Activated CD4-positive, alpha-beta T cell treated with anti-CD3 and anti-CD28 coated beads, Interleukin-2, amount 50 U/mL, for 4 hours (primary cell): ENCODE measurements around the gene TRMT11.
"Not testable (repeated sequence)": the region's sequence is repeated elsewhere in the genome, so short reads cannot be mapped to it uniquely, and the experiment has no call there.

Experiments
- DNase-seq, 2 experiments: peaks; one replicate each; pipeline ENCODE4 v3.0.0-alpha.2; 2020

Gene TRMT11

GRCh38 chr6:125956506-125957390, 29.6 kb upstream of the TRMT11 start, which contains the start of gene HINT3:
TSS of gene HINT3 (plus strand) at chr6:125956770. CDS start at chr6:125956978, 208 bp downstream.
- peak; percentile 98 for DNase-seq

DNA sequence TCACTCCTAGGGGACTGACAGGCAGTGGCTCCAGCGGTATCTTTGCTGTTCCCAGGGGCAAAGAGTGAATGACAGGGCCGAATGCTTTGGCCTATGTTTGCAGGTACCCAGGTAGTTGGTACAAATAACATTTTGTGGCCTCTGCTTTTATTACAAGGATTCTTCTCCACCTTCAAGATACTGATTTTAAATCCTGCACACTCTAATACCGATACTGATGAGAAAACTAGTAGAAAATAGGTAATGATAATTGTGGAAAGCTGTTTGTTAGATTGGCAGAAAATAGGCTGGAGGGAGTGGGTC, 29.0 kb upstream of the TRMT11 start:
- no peak for DNase-seq

DNA sequence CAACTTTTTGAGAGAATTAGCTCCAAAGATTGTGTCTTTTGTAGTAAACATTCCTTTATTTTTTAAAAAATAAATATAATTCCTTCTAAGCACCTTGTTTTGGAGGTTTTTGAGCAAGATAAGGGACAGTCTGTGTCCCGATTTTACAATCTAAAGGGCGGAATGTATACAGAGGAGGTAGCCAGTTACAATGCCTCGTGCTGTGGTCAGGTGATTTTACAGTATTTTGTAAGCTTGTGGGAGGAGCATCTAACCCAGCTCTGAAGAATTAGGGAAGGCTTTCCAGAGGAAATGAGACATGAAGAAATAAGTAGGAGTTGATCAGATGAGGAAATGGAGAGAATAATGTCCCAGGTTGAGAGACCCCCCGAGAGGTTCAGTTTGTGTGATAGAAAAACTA, 28.5 kb upstream of the TRMT11 start:
- DNase-seq: no peak

DNA sequence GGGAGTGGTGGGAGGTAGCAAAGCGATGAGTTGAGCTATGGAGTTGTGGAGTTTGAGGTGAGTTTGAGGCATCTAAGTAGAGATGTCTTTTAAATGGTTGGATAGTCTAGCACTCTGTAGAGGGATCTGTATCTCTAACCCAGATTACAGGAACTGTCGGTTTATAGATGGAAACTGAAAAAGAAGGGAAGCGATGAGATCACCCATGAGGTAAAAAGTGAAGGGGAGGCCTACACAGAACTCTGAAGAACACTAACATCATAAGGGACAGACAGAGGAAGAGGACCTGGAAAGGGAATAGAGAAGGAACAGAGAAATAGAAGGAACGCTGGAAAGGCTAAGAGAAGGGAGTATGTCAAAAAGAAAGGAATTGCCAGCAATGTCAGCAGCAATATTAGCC, 27.3 kb upstream of the TRMT11 start:
- no peak for DNase-seq

DNA sequence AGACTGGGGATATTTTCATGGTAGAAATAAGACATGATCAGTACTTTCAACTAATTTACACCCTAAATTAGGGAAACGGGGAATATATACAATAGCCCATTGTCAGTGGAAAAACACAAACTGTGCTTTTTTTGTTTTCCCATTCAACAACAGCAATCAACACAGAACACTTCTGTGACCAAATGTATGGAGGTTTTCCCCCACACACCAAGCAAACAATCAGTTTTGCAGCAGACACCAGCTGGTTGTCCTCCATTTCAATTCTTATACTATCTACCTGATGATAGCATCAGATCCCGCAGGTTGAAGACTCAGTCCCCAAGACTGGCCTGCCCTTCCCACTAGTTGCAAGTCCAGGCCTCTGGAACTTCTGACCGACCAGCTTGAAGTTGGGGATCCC, 25.2 kb upstream of the TRMT11 start:
- DNase-seq: no peak

- DNase-seq: no peak
Observed at GRCh38 chr6:125962900-125963497, 23.3 kb upstream of the TRMT11 start.

DNA sequence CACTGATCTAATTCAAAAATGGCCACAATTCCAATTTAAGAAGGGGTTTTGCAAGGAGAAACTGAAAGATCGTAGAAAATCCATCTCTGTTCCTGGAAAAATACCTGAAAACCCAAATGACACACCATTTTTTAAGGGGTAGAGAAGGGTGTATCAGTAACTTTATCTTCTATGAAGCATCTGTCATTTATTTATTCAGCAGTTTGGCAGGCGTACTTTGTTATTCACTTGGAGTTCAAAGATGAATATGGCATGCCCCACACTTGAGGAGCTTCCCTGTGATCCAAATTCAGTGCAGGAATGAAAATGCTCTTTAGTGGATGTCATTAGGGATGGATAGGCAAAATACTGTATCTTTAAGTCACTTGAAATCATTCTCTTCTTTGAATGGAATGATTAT, 22.5 kb upstream of the TRMT11 start:
- no peak for DNase-seq

- DNase-seq: no peak
Observed at GRCh38 chr6:125966569-125966968, 19.8 kb upstream of the TRMT11 start.

DNA sequence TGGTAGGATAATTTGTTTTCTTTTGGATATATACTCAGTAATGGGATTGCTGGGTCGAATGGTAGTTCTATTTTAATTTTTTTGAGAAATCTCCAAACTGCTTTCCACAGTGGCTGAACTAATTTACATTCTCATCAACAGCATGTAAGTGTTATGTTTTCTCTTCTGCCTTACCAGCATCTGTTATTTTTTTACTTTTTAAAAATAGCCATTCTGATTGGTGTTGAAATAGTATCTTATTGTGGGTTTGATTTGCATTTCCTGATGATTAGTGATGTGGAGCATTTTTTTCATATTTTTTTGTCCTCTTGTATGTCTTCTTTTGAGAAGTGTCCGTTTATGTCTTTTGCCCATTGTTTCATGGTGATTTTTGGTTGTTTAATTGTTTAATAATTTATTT, 17.8 kb upstream of the TRMT11 start:
- DNase-seq: no peak

DNA sequence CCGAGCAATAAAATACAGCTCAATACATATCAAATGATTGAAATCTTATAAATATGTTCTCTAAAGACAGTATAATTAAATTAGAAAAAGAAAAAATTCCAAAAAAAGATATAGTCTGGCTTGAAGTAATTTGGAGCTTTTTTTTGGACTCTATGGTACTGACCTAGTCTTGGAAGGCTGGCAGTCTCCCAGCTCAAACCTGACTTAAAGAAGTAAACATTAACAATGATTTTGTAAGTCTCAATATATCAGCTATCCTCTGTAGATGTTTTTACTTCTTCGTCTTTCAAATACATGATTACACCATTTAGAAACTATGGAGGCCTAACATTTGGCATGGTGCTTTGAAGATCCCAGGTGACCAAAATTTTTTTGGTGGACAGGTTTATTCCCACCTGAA, 15.6 kb upstream of the TRMT11 start:
- no peak for DNase-seq

DNA sequence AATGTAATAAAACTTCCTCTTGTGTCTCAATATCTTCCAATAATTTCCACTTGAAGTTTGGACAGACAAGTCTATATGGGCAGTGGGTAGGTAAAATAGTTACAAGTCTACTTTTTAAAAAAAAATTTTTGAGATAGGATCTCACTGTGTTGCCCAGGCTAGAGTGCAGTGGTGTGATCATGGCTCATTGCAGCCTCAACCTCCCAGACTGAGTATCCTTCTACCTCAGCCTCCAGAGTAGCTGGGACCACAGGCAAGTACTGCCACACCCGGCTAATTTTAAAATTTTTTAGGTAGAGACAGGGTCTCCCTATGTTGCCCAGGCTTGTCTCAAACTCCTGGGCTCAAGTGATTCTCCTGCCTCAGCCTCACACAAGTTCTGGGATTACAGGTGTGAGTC, 13.9 kb upstream of the TRMT11 start:
- not testable (repeated sequence) for DNase-seq

- no peak for DNase-seq
Observed at GRCh38 chr6:125974214-125974866, 12.0 kb upstream of the TRMT11 start.

- no peak for DNase-seq
Observed at GRCh38 chr6:125979101-125979500, 7.2 kb upstream of the TRMT11 start.

GRCh38 chr6:125981571-125982185, 4.7 kb upstream of the TRMT11 start:
- no peak for DNase-seq

DNA sequence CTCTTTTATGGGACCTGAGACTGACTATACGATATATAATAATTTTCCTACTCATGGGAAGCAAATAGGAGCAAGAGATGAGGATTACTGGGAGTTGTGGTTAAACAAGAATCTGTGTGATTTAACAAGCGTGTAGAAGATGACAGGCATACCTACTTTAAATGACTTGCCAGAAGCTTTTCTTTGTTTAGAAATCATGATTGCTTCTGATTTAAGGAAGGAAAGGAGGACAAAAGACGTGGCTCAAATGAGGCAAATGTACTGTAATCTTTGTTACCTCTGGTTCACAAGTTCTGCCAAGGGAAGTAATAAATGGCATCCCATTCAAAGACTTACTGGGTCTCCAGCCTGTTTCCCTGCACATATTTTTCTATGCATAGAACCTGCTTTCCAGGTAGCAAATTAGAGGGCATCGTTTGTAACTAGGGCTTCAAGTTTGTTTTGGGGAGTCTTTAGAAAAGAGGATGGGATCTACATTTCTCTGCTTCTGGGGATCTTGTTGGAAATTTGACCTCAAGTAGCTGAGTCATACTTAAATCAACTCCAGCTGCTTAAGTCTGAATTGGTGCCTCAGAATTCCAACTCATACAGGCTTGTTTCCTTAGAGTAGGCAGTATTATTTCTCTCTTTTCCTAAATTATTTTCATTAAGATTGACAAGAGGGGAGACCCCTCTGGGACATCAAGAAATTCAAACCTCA, 2.9 kb upstream of the TRMT11 start:
- DNase-seq: no peak

GRCh38 chr6:125984311-125984710, 2.0 kb upstream of the TRMT11 start:
- DNase-seq: no peak

GRCh38 chr6:125985522-125985921, 818 bp upstream of the TRMT11 start:
- no peak for DNase-seq

DNA sequence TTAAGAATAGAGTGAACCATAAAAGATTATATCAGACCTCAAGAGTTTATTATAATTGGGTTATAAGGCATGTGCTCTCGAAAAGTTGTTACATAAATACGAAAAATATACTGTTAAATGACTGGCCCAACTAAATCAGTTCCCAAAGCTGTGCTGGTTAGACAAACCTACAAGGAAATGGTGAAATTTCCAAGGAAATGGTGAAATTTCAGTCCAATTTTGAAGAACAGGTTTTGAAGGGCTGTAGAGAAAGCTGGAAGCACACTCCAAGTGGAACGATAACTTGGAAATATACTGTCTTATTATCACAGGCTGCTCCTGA, 400 bp upstream of the TRMT11 start:
- no peak for DNase-seq

DNA sequence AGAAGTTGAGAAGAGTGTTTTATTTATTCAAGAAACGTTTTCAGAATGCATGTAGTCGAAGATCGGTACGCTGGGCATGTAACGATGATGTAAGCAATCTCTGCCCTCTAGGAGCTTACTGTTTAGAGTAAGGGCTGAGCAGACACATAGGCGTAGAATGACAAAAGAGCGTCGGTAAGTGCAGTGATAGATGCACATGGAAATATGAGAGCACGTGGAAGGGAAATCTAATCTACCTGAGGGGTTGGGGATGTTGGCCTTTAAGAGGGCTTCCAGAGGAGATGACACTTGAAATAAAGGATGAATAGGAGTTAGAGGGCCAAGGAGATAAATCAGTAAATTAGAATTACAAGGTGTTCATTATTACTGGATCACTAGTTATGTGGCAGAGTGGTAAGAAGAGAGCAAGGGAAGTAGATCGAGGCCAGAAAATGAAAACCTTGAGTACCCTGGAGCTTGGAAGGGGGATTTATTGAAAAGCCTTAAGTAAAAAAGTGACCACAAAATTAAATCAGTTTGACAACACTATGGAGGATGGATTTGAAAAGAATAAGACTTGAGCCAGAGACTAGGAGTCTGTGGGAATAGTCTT, 782 bp downstream of the TRMT11 start:
- no peak for DNase-seq

DNA sequence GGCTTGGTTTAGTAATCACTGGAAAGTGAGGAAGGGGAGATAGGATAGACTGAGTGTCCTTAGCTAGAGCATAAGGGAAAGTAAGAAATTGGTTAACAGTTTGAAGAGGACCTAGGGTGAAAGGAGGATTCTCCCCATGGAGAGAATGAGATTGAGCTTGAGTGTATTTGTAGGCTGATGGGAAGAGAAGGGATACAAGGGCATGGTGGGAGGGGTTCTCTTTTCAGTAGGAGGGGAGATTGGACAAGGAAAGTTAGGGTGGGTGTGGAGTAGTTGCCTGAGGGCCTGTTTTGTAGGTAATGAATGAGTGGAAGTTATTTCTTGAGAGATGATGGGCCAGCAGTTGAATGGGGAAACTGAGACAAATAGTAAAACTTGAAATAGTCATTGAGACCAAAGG, 1.9 kb downstream of the TRMT11 start:
- no peak for DNase-seq

DNA sequence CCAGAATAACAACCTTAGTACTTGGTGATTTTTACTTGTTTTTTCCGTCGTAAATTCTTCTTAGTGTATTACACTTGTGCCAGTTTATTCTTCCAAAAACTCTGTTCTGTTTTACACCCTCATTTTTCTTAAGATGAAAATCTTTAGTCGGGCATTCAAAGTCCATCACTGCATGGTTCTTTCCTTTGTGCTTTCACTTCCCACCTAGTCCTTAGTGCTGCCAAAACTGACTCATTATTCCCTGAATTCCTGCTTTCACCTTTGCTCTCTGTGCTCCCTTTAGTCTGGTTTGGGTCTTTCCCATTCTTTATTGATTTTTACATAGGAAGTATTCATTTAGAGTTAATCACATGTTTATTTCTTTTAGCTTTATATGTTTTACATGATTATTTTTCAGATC, 3.3 kb downstream of the TRMT11 start:
- DNase-seq: no peak

- DNase-seq: no peak
Observed at GRCh38 chr6:125991653-125992052, 5.3 kb downstream of the TRMT11 start.
